Natural killer cell treated with Interleukin-12 subunit alpha and Interleukin-12 subunit beta and Interleukin-15 and Interleukin-18, amount 100 ng/mL, for 72 hours (primary cell): ENCODE measurements around the gene IL36G. TPM values are rescaled to one million over a fixed set of nuclear protein-coding genes. Genes with fewer than 3 reads are reported as not detected.
A peak's percentile ranks its signal among the peaks of the same experiment; 100 is the strongest.

ENCODE experiments used
- ATAC-seq, 2 donors: fragments of 150-1000 bp; cut with Tn5 transposase in 1 of 2; sonication (Bioruptor Pico), chemical (Tn5 transposase) in 1 of 2; 2 replicates each; pipeline ENCODE4 v1.10.0; 2021
- DNase-seq: peaks from one replicate; pipeline ENCODE4 v3.0.0; 2022; ENCODE audit warnings: low spot score
- H3K27ac Mint-ChIP-seq, 2 donors: 1 replicate in 1 of 2; 2 replicates in 1 of 2; pipeline ENCODE4 v1.8.0; 2022; ENCODE audit warnings: mixed read lengths in 2 of 2, mild to moderate bottlenecking in 1 of 2, moderate library complexity in 1 of 2
- H3K27me3 Mint-ChIP-seq, 2 donors: 1 replicate in 1 of 2; 2 replicates in 1 of 2; pipeline ENCODE4 v1.8.0; 2022; ENCODE audit warnings: mixed read lengths in 2 of 2
- H3K36me3 Mint-ChIP-seq: one replicate; pipeline ENCODE4 v1.8.0; 2022; ENCODE audit warnings: mixed read lengths
- H3K4me1 Mint-ChIP-seq, 2 donors: 1 replicate in 1 of 2; 2 replicates in 1 of 2; pipeline ENCODE4 v1.8.0; 2022; ENCODE audit warnings: low read depth in 2 of 2, mixed read lengths in 2 of 2, mild to moderate bottlenecking in 1 of 2
- H3K4me3 Mint-ChIP-seq: one replicate; pipeline ENCODE4 v1.8.0; 2022; ENCODE audit warnings: mixed read lengths
- H3K9me3 Mint-ChIP-seq: 2 replicates; pipeline ENCODE4 v1.8.0; 2022; ENCODE audit warnings: mixed read lengths
- total RNA-seq, 2 donors: library from RNA; stranded (reverse); gene quantifications; one replicate each; pipeline ENCODE4 v1.2.3, GENCODE V29; 2022

Gene IL36G
- total RNA-seq, 2 donors from 2014 or later, result not detected

DNA sequence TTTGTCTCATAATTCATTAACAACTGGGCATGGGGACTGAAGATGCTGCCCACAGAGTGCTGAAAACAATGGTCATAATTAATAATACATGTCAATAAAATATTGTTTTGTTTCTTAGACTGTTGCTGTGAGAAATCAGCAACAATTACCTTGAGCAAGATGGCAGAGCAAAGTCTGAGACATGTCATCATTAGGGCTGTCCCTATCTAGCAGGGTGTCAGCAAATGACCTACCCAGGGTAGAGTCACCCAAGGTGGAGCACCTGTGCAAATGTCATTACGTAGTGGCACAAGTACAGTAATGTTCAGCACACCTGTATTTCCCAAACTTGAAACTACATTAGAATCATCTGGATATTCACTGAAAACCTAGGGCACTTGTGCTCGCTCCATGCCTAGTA is 16.8 kb downstream of the IL36G start:
- peaks cover 0 to 4% of the 10 kb centered on the region in 2 donors for H3K4me1 Mint-ChIP-seq
- ATAC-seq, result no peak

DNA sequence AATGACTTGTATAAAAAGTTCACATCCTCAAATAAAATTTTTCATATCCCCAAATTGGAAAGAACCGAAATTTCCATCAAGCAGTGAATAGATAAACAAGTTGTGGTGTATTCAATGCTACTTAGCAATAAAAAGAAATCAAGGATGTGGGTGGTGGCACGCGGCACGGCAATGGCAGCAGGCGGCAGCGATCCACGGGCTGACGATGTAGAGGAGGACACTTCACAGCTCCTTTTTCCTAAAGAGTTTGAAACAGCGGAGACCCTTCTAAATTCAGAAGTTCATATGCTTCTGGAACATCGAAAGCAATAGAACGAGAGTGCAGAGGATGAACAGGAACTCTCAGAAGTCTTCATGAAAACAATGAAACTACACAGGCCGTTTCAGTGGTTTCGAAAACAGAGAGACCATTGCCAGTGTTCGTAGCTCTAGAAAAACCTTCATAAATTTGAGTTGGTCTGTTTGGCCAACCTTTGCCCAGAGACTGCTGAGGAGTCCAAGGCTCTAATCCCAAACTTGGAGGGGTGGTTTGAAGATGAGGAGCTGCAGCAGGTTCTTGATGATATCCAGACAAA is 17.6 kb downstream of the IL36G start:
- Mint-ChIP-seq H3K9me3 (peaks cover 15% of the 10 kb centered on the region), H3K27me3 (peaks cover 14 to 24% of the 10 kb centered on the region in 2 donors), H3K27ac (no peak overlapping the region), H3K4me1 (peaks cover 0 to 4% of the 10 kb centered on the region in 2 donors), H3K36me3 (peaks cover 21% of the 10 kb centered on the region), H3K4me3 (peak overlapping the region; percentile 25)
- DNase-seq (no peak), ATAC-seq (no peak)

More for the DNA sequence above, 16.8 kb downstream of the IL36G start:
- Mint-ChIP-seq H3K9me3 (peaks cover 12% of the 10 kb centered on the region), H3K36me3 (peaks cover 21% of the 10 kb centered on the region), H3K27ac (no peak overlapping the region), H3K27me3 (peaks cover 14 to 24% of the 10 kb centered on the region in 2 donors), H3K4me3 (no peak overlapping the region)
- DNase-seq, result no peak

DNA sequence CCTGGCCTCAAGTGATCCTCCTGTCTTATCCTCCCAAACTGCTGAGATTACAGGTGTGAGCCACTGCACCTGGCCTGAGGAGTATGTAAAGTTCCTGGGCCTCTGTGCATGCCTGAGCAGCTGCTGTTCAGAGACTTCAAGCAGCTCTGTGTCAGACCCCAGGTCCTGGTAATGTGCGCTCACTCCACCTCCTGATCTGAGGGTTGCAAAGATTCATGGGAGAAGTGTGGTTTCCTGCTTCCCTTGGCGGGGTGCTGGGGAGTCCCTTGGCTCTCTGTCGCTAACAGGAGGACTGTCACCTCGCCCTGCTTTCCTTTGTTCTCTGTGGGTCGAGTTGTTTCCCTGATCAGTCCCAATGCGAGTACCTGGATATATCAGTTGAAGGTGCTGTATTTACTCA is 18.8 kb downstream of the IL36G start:
- Mint-ChIP-seq H3K36me3 (peaks cover 33% of the 10 kb centered on the region), H3K27me3 (peaks cover 20 to 36% of the 10 kb centered on the region in 2 donors), H3K27ac (no peak overlapping the region), H3K4me1 (peaks cover 0 to 4% of the 10 kb centered on the region in 2 donors), H3K9me3 (peaks cover 23% of the 10 kb centered on the region), H3K4me3 (no peak overlapping the region)
- DNase-seq, result no peak
- peak; percentile 59 to 62 for ATAC-seq

GRCh38 chr2:112997151-112997550 is 19.3 kb downstream of the IL36G start:
- Mint-ChIP-seq H3K9me3 (peaks cover 22% of the 10 kb centered on the region), H3K36me3 (peaks cover 32% of the 10 kb centered on the region), H3K4me3 (no peak overlapping the region), H3K27ac (no peak overlapping the region), H3K4me1 (peaks cover 0 to 4% of the 10 kb centered on the region in 2 donors), H3K27me3 (peaks cover 22 to 36% of the 10 kb centered on the region in 2 donors)
- ATAC-seq (no peak), DNase-seq (no peak)

GRCh38 chr2:113000436-113000835 is 22.6 kb downstream of the IL36G start:
- no peak for DNase-seq
- peaks cover 14 to 16% of the 10 kb centered on the region in 2 donors for H3K27me3 Mint-ChIP-seq
- peaks cover 16% of the 10 kb centered on the region for H3K9me3 Mint-ChIP-seq
- no peak overlapping the region for H3K27ac Mint-ChIP-seq
- peaks cover 0 to 4% of the 10 kb centered on the region in 2 donors for H3K4me1 Mint-ChIP-seq
- H3K36me3 Mint-ChIP-seq, result peaks cover 18% of the 10 kb centered on the region
- H3K4me3 Mint-ChIP-seq, result no peak overlapping the region
- ATAC-seq, result no peak

GRCh38 chr2:113002677-113003076 is 24.9 kb downstream of the IL36G start:
- H3K36me3 Mint-ChIP-seq, result peaks cover 18% of the 10 kb centered on the region
- H3K9me3 Mint-ChIP-seq, result peaks cover 16% of the 10 kb centered on the region
- H3K4me3 Mint-ChIP-seq, result no peak overlapping the region
- DNase-seq (no peak), ATAC-seq (no peak)
- no peak overlapping the region for H3K27ac Mint-ChIP-seq
- H3K4me1 Mint-ChIP-seq, result no peaks in the 10 kb centered on the region
- peaks cover 19 to 22% of the 10 kb centered on the region in 2 donors for H3K27me3 Mint-ChIP-seq

DNA sequence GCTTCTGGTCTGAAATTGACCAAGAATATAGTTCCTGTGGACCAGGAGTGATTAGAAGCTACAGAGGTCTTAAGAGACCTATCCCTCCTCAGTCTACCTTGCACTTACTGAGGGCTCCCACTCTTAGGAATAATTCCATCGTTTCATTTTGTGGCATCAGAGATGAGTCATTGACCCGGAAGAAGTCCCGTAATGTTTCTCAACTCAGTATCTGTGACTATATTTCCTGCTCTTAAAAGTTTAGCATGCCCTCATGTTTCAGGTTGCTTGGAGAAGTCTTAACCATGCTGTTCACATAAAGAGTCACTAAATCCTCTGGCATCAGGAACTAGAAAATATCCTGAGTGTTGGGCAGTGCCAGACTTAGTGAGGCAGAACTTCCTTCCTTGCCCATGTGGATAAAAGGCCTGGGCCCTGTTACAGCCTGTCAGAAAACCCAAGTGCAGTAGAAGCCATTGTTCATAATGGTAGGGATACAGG is 27.3 kb downstream of the IL36G start, which contains the start of gene IL36A:
Gene IL36A, plus strand, starts transcription at position 430 of the 480 bp plus-strand sequence. CDS start 413 bp downstream, outside the sequence.
- Mint-ChIP-seq H3K27me3 (peaks cover 18 to 22% of the 10 kb centered on the region in 2 donors), H3K36me3 (peaks cover 17% of the 10 kb centered on the region), H3K27ac (no peak within 1 kb of the TSS), H3K9me3 (peaks cover 10% of the 10 kb centered on the region), H3K4me1 (no peaks in the 10 kb centered on the region), H3K4me3 (no peak within 1 kb of the TSS)
- DNase-seq, result no peak
- no peak for ATAC-seq

- DNase-seq (no peak), ATAC-seq (no peak)
- H3K36me3 Mint-ChIP-seq, result no peaks in the 10 kb centered on the region
- no peak overlapping the region for H3K4me3 Mint-ChIP-seq
- H3K4me1 Mint-ChIP-seq, result peaks cover 0 to 5% of the 10 kb centered on the region in 2 donors
- peaks cover 17 to 18% of the 10 kb centered on the region in 2 donors for H3K27me3 Mint-ChIP-seq
- H3K9me3 Mint-ChIP-seq, result no peaks in the 10 kb centered on the region
- H3K27ac Mint-ChIP-seq, result no peak overlapping the region
Observed at GRCh38 chr2:113007250-113007649, 29.4 kb downstream of the IL36G start.

DNA sequence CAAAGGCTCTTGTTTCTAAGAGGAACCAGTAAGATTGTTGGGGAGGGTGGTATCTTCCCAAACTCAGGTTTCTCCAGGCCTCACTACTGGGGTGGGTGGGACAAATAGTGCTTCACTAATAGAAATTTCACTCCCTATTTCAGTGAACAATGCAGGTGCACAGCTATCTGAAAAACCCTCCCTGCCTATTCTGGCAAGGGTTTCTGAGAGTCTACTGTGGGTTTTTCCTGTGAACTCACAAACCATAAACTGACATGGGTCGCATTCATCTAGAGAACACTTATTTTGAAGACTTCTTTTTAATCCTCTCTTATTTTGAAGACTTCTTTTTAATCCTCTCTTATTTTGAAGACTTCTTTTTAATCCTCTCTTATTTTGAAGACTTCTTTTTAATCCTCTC is 31.8 kb downstream of the IL36G start:
- peaks cover 0 to 5% of the 10 kb centered on the region in 2 donors for H3K4me1 Mint-ChIP-seq
- no peaks in the 10 kb centered on the region for H3K9me3 Mint-ChIP-seq
- DNase-seq (no peak), ATAC-seq (no peak)
- H3K4me3 Mint-ChIP-seq, result no peak overlapping the region
- H3K36me3 Mint-ChIP-seq, result no peaks in the 10 kb centered on the region
- H3K27ac Mint-ChIP-seq, result no peak overlapping the region
- H3K27me3 Mint-ChIP-seq, result peaks cover 20 to 31% of the 10 kb centered on the region in 2 donors

GRCh38 chr2:113010088-113010487 is 32.3 kb downstream of the IL36G start:
- DNase-seq (no peak), ATAC-seq (no peak)
- Mint-ChIP-seq H3K27ac (no peak overlapping the region), H3K4me1 (peaks cover 0 to 5% of the 10 kb centered on the region in 2 donors), H3K36me3 (no peaks in the 10 kb centered on the region), H3K27me3 (peaks cover 24 to 31% of the 10 kb centered on the region in 2 donors), H3K4me3 (no peak overlapping the region), H3K9me3 (no peaks in the 10 kb centered on the region)

DNA sequence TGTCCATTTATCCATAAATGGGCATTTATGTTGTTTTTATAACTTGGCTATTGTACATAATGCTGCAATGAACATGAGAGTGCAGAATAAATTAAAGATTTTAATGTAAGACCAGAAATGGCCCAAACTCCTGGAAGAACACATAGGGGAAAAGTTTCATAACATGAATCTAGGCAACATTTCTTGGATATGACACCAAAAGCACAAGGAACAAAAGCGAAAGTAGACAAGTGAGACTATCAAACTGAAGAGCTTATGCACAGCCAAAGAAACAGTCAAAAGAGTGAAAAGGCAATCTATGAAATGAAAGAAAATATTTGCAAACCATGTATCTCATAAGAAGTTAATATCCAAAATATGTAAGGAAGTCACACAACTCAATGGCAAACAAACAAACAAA is 33.3 kb downstream of the IL36G start:
- H3K27ac Mint-ChIP-seq, result no peak overlapping the region
- no peak overlapping the region for H3K4me3 Mint-ChIP-seq
- H3K36me3 Mint-ChIP-seq, result no peaks in the 10 kb centered on the region
- no peaks in the 10 kb centered on the region for H3K9me3 Mint-ChIP-seq
- DNase-seq (no peak), ATAC-seq (no peak)
- peaks cover 0 to 5% of the 10 kb centered on the region in 2 donors for H3K4me1 Mint-ChIP-seq
- peaks cover 22 to 27% of the 10 kb centered on the region in 2 donors for H3K27me3 Mint-ChIP-seq

- Mint-ChIP-seq H3K27ac (no peak overlapping the region), H3K4me1 (peaks cover 0 to 5% of the 10 kb centered on the region in 2 donors), H3K27me3 (peaks cover 28 to 39% of the 10 kb centered on the region in 2 donors)
Observed at GRCh38 chr2:113012436-113013335, 34.9 kb downstream of the IL36G start.

GRCh38 chr2:113013336-113013661 is 35.5 kb downstream of the IL36G start:
- H3K4me3 Mint-ChIP-seq, result no peak overlapping the region
- no peak for ATAC-seq
- H3K9me3 Mint-ChIP-seq, result no peaks in the 10 kb centered on the region
- H3K27ac Mint-ChIP-seq, result no peak overlapping the region
- peaks cover 33 to 45% of the 10 kb centered on the region in 2 donors for H3K27me3 Mint-ChIP-seq
- no peaks in the 10 kb centered on the region for H3K36me3 Mint-ChIP-seq
- H3K4me1 Mint-ChIP-seq, result peaks cover 0 to 5% of the 10 kb centered on the region in 2 donors
- DNase-seq, result no peak

More at GRCh38 chr2:113012436-113013335, 34.9 kb downstream of the IL36G start:
- no peak for ATAC-seq
- no peaks in the 10 kb centered on the region for H3K9me3 Mint-ChIP-seq
- no peak for DNase-seq
- H3K4me3 Mint-ChIP-seq, result no peak overlapping the region
- H3K36me3 Mint-ChIP-seq, result no peaks in the 10 kb centered on the region

DNA sequence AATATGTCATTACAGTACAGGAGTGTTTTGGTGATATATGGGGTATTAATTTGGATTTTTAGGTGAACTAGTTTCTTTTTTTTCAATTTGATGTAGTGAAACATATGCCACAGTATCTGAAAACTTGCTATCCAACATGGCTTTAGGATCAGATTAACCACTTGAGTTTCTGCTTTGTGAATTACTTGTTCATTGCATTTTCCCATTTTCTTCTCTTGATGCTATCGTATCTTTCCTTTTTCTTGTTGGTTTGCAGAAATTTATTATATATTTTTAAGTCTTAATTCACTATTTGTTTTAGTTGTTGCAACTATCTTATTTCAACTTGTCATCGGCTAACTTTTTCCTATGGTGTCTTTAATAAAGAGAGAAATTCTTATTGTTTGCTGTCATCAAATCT is 36.3 kb downstream of the IL36G start:
- ATAC-seq (no peak), DNase-seq (no peak)
- no peak overlapping the region for H3K27ac Mint-ChIP-seq
- H3K36me3 Mint-ChIP-seq, result peaks cover 6% of the 10 kb centered on the region
- H3K27me3 Mint-ChIP-seq, result peaks cover 38 to 52% of the 10 kb centered on the region in 2 donors
- peaks cover 0 to 5% of the 10 kb centered on the region in 2 donors for H3K4me1 Mint-ChIP-seq
- H3K4me3 Mint-ChIP-seq, result no peak overlapping the region
- peaks cover 4% of the 10 kb centered on the region for H3K9me3 Mint-ChIP-seq
